NCI-H2196 treated with DMSO at 0.1 percent for 48 hours (cell line): ENCODE results near the gene FAM216A.
"Not testable (repeated sequence)": the region's sequence is repeated elsewhere in the genome, so short reads cannot be mapped to it uniquely, and the experiment has no call there.

Experiments
- DNase-seq: peaks from one replicate; lab custom pipeline; 2025; ENCODE audit not compliant: unreplicated experiment; lab: John Stamatoyannopoulos, UW

Gene FAM216A

DNA sequence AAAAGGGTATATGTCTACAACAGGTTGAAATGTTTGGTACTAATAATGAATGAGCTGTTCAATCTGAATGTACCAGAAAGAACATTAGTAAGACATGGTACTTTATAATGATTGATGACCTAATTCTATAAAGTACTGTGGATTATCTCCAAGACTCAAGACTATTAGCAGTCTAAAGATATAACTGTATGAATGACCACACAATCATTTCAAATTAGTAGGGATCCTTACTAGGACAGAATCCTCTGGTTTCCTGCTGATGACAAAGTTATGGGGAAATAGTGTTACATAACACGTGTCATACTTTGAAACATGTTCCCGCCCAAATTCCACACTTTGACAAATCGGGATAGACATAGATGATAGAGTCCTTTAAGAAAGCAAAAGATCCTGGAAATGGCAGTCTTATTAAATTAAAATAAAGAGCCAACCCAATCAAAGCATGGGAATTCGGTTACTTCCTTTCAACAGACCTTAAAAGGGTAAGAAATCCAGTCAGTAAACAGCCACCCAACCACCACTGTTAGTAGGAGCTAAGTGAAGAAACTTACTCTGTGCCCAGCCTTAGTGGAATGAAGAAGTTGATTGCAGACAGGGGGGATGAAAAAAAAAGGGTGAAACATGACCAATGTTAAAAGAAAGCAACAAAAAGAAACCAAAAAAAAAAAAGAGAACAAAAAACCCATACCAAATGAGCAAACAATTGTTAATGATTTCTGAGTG is 30.5 kb downstream of the FAM216A start:
- DNase-seq: no peak

DNA sequence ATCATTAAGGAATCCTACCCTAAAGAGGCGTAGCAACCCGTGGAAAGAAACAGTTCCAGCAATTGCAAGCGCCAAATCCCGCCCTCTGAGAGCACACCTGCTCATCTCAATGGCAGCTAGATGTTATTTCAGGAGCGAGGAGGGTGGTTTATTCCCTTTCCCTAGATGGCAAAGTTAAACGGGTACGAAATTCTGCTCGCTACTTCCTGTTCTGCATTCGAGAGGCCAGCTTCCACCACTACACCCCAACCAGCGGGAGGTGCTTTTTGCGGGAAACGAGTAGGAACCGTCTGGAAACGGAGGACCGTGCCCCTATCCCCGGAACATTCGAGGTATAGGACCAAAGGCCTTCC is 32.7 kb downstream of the FAM216A start:
- DNase-seq: peak; percentile 36

DNA sequence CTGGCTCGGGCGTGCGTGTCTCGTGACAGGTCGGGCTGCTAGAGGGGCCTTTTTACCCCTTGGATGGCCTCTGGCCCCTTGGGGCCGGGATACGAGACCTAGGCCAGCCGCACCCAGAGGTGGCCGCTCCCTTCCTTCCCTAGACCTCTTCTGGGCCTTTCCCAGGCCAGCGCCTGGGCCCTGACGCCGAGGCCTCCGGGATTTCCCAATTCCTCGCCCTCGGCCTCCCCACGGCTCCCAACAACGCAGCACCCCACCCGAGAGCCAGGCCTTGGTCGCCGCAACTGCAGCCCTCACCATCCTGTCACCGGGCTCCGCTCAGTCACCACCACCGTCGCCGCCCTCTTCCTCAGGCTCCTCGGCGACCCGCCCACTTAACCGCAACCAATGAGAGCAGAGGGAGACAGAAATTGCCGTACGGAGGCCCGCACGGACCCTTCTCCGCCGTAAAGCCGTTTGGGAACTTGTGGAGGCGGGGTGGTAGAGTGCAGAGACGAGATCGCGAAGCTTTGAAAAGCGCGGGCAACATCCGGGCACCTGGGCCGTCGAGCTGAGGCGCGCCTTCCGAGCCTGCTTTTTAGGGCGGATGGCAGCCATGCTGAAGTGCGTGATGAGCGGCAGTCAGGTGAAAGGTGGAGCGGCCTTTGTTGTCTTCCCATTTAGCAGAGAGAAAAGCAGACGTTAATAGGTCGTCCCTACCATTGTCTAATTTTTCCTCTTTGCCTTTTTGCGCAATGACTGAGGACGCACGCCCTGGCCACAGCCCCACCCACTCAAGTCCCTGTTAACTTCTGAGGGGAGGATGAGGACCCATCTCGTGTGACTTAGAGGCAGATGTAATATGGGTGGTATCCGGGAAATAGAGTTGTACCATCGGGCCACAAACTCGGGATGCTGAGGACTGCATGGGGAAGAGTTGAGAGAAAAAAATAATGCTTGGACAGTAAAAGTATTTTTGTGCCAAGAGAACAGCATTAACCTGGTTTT is 33.4 kb downstream of the FAM216A start, which contains the start of the genes RAD9B and VPS29:
Gene RAD9B, plus strand, starts transcription at position 580 of the 987 bp plus-strand sequence. Its CDS starts 7 bp downstream, at position 587.
Gene VPS29, minus strand, starts transcription at position 360 of the 987 bp plus-strand sequence. Its CDS starts 60 bp downstream, at position 300.
- DNase-seq: peak; percentile 97

DNA sequence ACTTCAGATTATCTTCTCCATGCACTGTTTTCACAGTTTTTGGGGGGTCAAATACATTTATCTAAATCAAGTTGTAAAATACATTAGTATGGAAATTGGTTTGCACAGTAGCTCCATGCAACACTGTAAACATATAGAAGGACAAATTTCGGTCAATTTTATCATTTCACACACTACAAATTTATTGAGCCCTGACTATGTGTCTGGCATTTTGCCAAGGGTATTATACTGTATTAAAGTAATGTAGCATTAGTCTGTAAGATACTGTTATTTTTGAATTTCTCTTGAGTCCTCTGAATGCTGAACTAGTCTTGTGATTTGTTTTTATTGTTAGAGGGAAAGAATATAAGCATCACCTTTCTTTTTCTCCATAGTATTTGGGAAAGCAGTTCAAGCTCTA is 34.8 kb downstream of the FAM216A start:
- DNase-seq: no peak

DNA sequence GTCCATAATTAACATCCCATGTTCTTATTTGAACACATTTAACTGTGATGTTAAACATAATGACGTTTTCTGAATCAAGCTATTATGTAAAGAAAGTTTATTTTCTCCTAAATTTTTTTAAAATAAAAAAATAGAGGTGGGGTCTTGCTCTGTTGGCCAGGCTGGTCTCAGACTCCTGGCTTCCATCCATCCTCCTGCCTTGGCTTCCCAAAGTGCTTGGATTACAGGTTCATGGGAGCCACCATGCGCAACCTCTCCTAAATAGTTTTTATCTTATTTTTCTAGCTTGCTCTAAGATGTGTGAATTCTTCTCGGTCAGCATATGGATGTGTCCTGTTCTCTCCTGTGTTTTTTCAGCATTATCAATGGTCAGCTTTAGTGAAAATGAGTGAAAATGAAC is 36.7 kb downstream of the FAM216A start:
- DNase-seq: no peak

DNA sequence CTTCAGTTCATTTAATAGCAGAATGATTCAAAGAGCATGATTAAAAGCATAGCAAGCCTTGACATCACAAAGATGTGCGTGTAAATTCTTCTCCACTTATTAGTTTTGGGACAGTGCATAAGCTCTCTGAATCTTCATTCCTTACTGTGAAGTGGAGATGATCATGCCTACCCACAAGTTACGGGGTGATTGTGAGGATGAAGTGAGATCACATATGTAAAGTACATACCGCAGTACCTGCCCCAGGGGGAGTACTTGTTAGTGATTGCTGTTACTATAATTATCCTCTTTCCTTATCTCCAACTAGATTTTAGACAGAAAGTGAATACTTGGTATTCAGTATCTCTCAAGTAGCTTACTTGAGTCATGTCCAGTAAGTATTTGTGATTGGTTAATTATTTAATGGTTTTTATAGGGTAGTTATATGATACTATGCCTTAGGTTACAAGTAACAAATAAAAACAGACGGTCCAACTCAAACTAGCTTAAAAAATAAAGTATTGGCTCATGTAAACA is 39.5 kb downstream of the FAM216A start:
- DNase-seq: no peak

DNA sequence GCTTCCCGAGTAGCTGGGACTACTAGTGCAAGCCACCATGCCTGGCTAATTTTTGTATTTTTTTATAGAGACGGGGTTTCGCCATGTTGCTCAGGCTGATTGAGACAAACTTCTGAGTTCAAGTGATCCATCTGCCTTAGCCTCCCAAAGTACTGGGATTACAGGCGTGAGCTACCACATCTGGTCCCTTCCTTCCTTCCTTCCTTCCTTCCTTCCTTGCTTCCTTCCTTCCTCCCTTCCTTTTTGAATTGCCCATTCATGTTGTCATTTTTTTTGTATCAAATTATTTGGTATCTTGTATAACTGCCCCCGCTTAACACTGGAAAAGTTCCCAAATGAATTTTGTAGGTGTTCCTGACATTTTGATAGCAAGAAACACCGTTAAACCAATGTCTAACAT is 45.2 kb downstream of the FAM216A start:
- DNase-seq: no peak

DNA sequence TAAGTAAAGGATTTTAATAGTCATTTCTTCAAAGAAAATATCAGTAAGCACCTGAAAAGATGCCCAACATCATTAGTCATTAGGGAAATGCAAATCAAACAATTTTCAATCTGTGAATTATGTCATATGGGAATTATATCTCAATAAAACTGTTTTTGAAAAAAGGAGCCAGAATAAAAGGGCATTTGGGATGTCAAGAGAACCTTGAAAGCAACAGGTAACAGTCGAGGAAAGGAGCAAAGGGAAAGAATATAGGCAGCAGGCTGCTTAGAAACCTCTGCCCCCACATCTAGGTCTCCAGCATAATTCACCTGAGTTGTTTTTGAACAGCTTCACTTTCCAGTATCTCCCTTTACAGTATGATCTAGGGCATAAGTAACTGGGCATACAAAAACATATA is 45.7 kb downstream of the FAM216A start:
- no peak for DNase-seq

DNA sequence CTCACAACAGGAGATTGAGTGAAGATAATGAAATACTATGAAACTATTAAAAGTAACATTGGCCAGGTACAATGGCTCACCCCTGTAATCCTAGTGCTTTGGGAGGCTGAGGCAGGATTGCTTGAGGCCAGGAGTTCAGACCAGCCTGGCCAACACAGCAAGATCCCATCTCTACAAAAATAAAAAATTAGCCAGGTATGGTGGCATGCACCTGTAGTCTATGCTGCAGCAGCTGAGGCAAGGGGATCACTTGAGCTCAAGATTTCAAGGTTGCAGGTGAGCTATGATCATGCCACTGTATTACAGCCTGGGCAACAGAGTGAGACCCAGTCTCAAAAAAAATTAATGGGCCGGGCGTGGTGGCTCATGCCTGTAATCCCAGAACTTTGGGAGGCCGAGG is 48.4 kb downstream of the FAM216A start:
- no peak for DNase-seq

DNA sequence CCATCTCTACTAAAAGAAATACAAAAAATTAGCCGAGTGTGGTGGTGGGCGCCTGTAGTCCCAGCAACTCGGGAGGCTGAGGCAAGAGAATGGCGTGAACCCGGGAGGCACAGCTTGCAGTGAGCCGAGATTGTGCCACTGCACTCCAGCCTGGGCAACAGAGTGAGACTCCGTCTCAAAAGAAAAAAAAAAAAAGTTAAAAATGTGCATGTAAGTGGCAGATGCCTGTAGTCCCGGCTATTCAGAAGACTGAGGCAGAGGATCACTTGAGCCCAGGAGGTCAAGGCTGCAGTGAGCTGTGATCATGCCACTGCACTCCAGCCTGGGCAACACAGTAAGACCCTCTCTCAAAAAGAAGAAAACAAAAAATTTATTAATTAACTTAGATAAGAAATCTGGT is 49.4 kb downstream of the FAM216A start:
- DNase-seq: not testable (repeated sequence)

DNA sequence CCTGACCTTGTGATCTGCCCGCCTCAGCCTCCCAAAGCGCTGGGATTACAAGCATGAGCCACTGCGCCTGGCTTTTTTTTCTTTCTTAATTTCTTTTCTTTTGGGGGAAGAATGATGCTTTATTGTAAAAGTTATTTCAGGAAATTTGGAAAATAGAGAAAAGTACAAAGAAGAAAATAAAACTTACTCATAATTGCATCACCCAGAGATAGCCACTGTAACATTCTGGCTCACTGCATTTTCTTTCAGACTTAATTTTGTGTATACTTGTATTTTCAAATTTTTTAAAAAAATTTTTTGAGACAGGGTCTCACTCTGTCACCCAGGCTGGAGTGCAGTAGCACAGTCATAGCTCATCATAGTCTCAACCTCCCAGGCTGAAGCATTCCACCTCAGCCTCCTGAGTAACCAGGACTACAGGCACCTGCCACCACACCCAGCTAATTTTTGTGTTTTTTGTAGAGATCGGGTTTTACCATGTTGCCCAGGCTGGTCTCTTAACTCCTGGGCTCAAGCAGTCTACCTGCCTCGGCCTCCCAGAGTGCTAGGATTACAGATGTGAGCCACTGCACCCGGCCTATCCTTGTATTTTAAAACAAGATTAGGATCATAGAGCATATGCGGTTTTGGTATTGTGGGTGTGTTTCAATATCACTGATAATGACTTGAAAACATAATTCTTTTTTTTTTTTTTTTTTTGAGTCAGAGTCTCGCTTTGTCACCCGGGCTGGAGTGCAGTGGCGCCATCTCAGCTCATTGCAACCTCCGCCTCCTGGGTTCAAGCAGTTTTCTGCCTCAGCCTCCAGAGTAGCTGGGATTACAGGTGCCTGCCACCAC is 52.4 kb downstream of the FAM216A start:
- not testable (repeated sequence) for DNase-seq

DNA sequence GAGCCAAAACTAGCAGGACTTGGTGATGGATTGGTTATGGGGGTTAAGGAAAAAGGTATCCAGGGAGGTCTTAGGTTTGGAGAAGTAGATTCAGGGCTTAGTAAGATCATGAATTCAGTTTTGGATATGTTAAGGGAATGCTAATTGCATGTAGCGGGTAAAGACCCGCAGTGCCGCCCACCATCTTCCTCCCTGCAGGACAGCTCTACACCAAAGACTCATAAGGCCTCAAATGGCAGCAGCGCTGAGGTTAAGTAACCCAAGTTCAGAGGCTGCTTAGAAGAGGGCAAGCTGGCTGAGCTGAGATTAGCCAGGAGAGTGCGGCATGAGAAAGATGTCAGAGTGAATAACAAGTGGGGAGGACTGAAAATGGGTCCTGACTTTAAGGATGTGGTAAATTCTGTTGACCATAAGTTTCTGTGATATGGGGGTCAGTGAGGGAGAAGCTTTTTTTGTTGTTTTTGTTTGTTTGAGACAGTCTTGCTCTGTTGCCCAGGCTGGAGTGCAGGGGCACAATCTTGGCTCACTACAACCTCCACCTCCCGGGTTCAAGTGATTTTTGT is 59.7 kb downstream of the FAM216A start:
- no peak for DNase-seq

DNA sequence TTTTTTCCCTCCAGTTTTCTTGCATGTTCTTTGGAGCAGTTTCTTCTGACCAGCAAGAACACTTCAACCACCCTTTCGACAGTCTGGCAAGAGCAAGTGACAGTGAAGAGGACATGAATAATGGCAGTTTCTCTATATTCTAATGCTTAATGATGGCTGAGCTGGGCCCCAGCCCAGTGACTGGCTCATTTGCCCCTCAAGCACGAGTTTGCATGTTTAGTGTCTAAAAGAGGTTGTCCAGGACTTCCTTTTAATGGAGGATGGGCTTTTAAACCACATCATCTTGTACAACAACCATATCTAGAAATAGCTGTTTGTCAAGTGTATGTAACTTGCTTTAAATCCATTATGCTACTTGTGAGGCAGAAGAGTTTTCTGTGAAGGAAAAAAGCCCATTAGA is 61.9 kb downstream of the FAM216A start:
- no peak for DNase-seq

DNA sequence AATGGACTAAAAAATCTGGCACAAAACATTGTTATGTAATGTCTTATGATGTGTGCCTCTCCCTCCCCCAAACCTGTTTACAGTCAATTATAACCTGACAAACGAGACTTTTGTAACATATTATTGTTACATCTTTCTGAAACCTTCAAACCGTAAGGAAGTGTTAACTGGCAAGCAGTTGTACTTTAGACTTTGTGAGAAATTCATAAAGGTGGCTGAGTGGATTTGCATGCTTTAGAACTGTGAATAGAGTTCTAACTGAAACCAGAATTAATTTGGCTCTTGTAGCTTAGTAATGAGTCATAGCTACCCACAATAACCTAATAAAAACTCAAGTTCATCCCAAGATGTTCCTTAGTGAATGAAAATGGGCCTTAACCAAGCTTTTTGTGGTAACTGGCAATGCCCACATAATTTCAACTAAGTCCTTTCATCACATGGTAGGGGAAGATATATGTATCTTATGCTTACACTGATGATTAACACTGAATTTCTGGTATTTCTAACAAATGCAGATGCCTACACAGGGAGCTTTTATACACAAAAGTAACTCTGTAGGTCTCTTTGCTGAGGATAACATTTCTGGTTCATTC is 63.2 kb downstream of the FAM216A start:
- no peak for DNase-seq

DNA sequence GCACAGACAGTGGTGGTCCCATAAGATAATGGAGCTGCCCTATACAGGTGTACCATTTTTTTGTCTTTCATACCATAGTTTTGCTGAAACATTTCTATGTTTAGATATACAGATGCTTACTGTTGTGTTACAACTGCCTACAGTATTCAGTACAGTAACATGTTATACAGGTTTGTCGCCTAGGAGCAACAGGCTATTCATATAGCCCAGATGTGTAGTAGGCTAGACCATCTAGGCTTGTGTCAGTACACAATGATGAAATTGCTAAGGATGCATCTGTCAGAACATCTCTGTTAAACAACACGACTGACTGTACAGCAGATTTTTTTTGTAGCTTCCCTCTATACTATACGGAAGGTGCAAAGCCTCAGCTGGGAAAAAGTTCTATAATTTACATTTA is 64.0 kb downstream of the FAM216A start:
- no peak for DNase-seq

DNA sequence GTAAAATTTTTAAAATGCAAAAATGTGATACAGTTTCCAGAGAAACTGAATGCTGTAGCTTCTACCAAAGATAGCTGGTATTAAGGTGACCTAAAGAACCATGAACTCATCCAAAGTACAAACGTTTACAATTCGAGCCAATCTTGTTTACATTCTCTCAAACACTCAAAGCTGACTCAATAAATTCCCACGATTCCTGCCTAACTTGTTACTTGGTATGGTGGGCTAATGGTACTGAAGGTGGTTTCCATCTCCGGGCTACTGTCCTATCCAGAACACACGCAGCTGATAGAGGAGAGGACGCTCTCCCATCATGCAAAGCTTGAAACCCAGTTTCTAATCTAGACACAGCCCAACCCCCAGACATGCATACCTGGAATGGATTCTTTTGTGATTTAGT is 65.0 kb downstream of the FAM216A start:
- no peak for DNase-seq

DNA sequence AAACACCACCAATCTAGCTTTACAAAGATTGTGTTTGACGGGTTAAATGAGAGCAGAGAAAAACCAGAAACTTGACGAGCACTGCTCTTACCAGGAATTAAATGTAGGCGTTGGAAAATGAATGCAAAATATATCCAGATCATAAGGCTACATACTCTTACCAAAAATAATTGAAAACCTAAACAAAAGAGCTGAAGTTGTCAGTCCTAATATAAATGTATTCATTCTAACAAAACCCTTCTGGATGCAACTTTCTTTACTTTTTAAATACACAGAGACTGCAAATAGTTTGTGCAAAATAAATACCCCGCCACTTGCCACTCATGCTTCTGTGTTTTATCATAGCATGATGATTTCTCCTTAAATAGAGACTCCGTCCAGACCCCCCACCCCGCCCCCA is 66.2 kb downstream of the FAM216A start:
- DNase-seq: no peak

DNA sequence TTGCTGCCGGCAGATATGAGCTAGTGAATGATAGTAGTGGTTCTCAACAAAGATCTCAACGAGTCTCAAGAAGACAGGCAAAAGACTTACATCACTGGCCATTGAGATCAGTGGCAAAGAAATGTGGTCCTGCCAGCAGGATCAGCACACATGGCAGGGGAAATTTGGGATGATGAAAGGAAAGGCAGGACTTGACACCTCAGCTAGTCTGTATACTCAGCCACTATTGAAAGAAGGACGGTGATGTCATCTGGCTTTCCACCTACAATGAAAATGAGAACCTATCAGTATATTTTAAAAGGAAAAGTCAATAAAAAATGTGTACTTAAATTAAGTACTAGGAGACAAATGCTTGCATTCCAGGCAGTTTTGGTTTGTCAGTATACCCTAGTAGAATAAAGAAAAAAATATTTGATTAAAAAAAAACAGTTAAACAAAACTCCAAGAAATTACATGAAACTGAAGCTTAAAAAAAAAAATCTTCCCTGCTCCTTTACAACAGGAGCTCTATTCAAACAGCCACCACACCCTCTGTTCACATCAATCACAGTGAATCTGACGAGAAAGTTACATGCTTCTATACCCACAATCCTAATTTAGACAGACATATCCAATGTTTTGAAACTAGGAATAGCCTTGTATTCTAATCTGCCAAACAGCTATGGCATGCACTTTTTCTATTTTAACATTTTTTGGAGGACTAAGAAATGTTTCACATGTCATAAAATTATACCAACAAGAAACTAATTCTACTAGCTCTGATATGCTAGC is 68.4 kb downstream of the FAM216A start:
- peak; percentile 31 for DNase-seq

DNA sequence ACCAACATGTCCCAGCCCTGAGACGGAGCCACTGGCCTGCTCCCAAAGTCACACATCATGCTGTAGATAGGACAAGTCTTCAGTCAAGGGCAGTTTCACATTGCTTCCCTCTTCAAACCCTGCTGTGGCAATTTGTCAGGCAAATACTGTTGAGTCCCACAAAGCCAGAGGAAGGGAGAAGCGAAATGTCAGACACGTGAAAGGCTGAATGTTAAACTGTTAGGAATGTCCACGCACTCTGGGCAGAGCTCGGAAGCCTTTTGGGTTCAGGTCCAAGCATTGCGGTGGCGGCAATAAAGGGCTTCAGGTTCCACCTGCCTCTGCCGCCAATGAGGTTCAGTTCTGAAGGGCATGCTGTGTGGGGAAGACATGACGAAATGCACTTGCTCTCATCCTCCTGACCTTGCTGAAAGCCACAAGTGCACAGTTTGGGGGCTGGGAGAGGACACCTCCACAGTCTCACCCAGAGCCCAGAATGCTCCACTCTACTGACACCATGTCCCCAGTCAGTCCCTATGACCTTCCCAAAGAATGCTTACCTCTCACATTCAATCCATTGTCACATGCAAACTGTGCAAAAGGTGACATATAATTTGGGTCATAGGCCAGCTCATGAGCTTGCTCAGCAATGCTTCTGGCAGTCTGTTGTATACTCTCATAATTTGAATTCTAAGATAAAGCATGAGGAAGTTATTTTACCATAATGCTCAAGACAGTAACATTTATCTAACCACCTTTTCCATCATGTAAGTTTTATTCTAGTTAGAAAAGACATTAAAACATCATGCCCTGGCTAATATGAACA is 69.2 kb downstream of the FAM216A start:
- peak; percentile 75 for DNase-seq
